Neutrophil (primary cell): ENCODE results near the gene AP3B1.

Experiments
- H3K27ac ChIP-seq: fragments of 200-600 bp; sonication (generic); 2 replicates; pipeline ENCODE4 v1.5.1; 2016; ENCODE audit warnings: mild to moderate bottlenecking, moderate library complexity
- H3K27me3 ChIP-seq: fragments of 200-600 bp; sonication (generic); 2 replicates; pipeline ENCODE4 v1.6.0; 2016; ENCODE audit warnings: mild to moderate bottlenecking
- H3K36me3 ChIP-seq: fragments of 200-600 bp; sonication (generic); 2 replicates; pipeline ENCODE4 v1.5.1; 2017
- H3K4me1 ChIP-seq, 2 experiments: fragments of 200-600 bp in 1 of 2; sonication (generic) in 1 of 2; 1 replicate in 1 of 2; 2 replicates in 1 of 2; pipeline versions ENCODE4 v1.5.1 to v1.6.1; 2013 to 2016; ENCODE audit warnings: low read depth in 1 of 2, low read length in 1 of 2, mild to moderate bottlenecking in 1 of 2, moderate library complexity in 1 of 2; ENCODE audit not compliant: control insufficient read depth in 1 of 2, insufficient read depth in 1 of 2
- H3K4me3 ChIP-seq, 2 experiments: fragments of 200-600 bp in 1 of 2; sonication (generic) in 1 of 2; 1 replicate in 1 of 2; 2 replicates in 1 of 2; pipeline ENCODE4 v1.5.1; 2013 to 2016; ENCODE audit warnings: low read depth in 1 of 2, low read length in 1 of 2, mild to moderate bottlenecking in 1 of 2, moderate library complexity in 1 of 2
- H3K9me3 ChIP-seq: fragments of 200-600 bp; sonication (generic); 2 replicates; pipeline ENCODE4 v1.5.1; 2016
- TF ChIP-seq, protein P1 (sequence below): fragments of 200-600 bp; sonication (generic); IDR thresholded peaks from 2 replicates; pipeline ENCODE4 v1.5.1; 2016; ENCODE audit warnings: antibody characterized with exemption

The AP3B1 gene

DNA sequence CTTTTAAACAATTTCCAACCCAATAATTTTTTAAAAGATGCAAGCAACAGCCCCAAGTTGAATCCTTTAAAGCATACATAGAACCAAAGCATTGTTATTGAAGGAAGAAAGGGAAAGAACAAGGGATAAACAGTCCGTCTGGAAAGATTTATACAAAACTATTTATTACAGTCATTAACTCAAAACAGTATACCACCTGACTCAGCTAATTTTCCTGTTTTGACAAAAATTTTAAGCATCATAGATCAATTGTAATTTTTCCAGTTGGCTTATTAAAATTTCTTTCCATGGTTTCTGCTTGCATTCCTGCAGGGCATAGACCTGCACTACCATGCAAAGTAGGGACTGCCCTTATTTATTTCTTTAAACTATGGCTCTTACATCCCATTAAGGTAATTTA lies 29.9 kb downstream of the AP3B1 start:
- Histone ChIP-seq H3K4me1 (peaks cover 28% of the 10 kb centered on the region in 2 experiments), H3K27ac (no peak overlapping the region), H3K9me3 (no peaks in the 10 kb centered on the region), H3K27me3 (no peaks in the 10 kb centered on the region), H3K36me3 (peaks cover 10% of the 10 kb centered on the region), H3K4me3 (no peak overlapping the region)
- TF ChIP-seq, protein P1, sequence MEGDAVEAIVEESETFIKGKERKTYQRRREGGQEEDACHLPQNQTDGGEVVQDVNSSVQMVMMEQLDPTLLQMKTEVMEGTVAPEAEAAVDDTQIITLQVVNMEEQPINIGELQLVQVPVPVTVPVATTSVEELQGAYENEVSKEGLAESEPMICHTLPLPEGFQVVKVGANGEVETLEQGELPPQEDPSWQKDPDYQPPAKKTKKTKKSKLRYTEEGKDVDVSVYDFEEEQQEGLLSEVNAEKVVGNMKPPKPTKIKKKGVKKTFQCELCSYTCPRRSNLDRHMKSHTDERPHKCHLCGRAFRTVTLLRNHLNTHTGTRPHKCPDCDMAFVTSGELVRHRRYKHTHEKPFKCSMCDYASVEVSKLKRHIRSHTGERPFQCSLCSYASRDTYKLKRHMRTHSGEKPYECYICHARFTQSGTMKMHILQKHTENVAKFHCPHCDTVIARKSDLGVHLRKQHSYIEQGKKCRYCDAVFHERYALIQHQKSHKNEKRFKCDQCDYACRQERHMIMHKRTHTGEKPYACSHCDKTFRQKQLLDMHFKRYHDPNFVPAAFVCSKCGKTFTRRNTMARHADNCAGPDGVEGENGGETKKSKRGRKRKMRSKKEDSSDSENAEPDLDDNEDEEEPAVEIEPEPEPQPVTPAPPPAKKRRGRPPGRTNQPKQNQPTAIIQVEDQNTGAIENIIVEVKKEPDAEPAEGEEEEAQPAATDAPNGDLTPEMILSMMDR: no peak

DNA sequence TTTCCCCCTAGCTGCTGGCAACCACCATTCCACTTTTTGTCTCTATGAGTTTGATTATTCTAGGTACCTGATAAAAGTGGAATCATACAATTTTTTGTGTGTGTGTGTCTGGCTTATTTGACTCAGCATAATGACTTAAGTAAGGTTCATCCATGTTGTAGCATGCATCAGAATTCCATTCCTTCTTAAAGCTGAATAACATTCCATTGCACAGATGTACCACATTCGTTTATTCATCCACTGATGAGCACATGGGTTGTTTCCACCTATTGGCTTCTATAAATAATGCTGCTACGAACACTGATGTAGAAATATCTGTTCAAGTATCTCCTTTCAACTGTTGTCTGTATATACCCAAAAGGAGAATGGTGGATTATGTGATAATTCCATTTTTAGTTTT lies 33.7 kb downstream of the AP3B1 start:
- no peak overlapping the region for H3K27ac ChIP-seq
- TF ChIP-seq, protein P1: no peak

DNA sequence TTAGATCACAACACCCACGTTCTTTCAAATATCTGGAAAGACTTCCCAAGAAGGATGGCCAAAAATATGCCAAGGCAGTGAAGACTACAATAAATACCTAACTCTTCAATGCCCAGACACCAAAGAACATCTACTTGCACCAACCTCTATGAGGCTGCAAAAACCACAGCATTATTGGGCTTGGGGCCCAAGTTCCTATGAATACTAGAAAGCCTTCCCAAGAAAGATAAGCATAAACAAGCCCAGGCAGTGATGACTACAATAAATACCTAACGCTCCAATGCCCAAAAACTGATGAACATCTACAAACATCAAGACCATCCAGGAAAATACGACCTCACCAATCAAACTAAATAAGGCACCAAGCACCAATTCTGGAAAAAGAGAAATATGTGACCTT lies 41.3 kb downstream of the AP3B1 start:
- H3K4me1 ChIP-seq: peaks cover 10 to 14% of the 10 kb centered on the region in 2 experiments
- no peak overlapping the region for H3K4me3 ChIP-seq
- H3K36me3 ChIP-seq: no peaks in the 10 kb centered on the region
- TF ChIP-seq, protein P1: no peak
- no peaks in the 10 kb centered on the region for H3K9me3 ChIP-seq
- H3K27ac ChIP-seq: peak overlapping the region; percentile 60
- H3K27me3 ChIP-seq: no peaks in the 10 kb centered on the region

More for the DNA sequence above, 33.7 kb downstream of the AP3B1 start:
- Histone ChIP-seq H3K9me3 (no peaks in the 10 kb centered on the region), H3K4me3 (no peak overlapping the region), H3K27me3 (no peaks in the 10 kb centered on the region), H3K4me1 (peaks cover 9 to 10% of the 10 kb centered on the region in 2 experiments), H3K36me3 (peaks cover 10% of the 10 kb centered on the region)

DNA sequence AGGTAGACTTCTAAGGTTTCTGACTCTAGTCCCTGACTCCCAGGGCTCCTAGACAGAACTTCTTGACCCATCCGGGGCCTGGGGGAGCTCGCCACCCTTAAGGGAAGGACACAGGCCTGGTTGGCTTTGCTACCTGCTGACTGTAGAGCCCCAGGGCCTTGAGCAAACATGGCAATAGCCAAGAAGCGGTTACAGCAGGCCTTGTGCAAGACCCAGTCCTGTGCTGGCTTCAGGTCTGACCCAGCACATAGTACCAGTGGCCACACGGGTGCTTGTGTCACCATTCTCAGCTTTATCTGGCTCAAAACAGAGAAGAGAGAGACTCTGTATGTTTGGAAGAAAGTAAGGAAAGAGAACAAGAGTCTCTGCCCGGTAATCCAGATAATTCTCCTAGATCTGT lies 41.8 kb downstream of the AP3B1 start:
- H3K4me1 ChIP-seq: peaks cover 10 to 14% of the 10 kb centered on the region in 2 experiments

DNA sequence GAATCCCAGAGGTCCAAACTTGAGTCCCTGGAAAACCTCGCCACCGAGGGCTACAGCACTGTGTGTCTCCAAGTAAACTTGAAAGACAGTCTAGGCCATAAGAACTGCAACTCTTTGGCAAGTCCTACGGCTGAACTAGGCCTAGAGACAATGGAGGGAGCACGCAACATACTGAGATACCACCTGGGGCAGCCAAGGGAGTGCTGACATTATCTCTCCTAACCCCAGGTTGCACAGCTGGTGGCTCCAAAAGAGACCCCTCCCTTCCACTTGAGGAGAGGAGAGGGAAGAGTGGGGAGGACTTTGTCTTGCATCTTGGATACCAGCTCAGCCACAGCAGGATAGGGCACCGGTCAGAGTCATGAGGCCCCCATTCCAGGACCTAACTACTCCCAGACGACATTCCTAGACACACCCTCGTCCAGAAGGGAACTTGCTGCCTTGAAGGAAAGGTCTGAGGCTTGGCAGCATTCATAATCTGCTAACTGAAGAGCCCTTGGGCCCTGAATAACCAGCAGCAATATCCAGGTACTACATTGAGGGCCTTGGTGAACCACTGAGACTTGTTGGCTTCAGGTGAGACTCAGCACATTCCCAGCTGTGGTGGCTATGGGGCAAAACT lies 42.7 kb downstream of the AP3B1 start:
- no peaks in the 10 kb centered on the region for H3K36me3 ChIP-seq
- no peak overlapping the region for H3K27ac ChIP-seq
- TF ChIP-seq, protein P1: no peak
- no peaks in the 10 kb centered on the region for H3K27me3 ChIP-seq
- peaks cover 10 to 14% of the 10 kb centered on the region in 2 experiments for H3K4me1 ChIP-seq
- H3K9me3 ChIP-seq: no peaks in the 10 kb centered on the region
- H3K4me3 ChIP-seq: no peak overlapping the region

More for the DNA sequence above, 41.8 kb downstream of the AP3B1 start:
- Histone ChIP-seq H3K36me3 (no peaks in the 10 kb centered on the region), H3K27ac (peak overlapping the region; percentile 60), H3K9me3 (no peaks in the 10 kb centered on the region), H3K27me3 (no peaks in the 10 kb centered on the region), H3K4me3 (no peak overlapping the region)
- TF ChIP-seq, protein P1: no peak
